GM12873 (cell line): ENCODE measurements around the gene CCL16.
A peak's percentile ranks its signal among the peaks of the same experiment; 100 is the strongest.

Experiments
- CTCF ChIP-seq: IDR thresholded peaks from 2 replicates; pipeline ENCODE4 v1.5.1; 2012; ENCODE audit warnings: low read depth, mild to moderate bottlenecking, moderate library complexity, low read length, control low read depth; ENCODE audit not compliant: insufficient read depth; ENCODE audit errors: missing control alignments

Gene CCL16

GRCh38 chr17:35972066-35972465 is 9.2 kb downstream of the CCL16 start:
- no peak for TF ChIP-seq CTCF

- peak; percentile 85 for TF ChIP-seq CTCF
Measured at GRCh38 chr17:35969558-35970380, 11.5 kb downstream of the CCL16 start.

- no peak for TF ChIP-seq CTCF
Measured at GRCh38 chr17:35968520-35969054, 12.7 kb downstream of the CCL16 start.

- no peak for TF ChIP-seq CTCF
Measured at GRCh38 chr17:35965272-35965671, 16.0 kb downstream of the CCL16 start.

- no peak for TF ChIP-seq CTCF
Measured at GRCh38 chr17:35963663-35964062, 17.6 kb downstream of the CCL16 start.

GRCh38 chr17:35953720-35954119 is 27.6 kb downstream of the CCL16 start:
- no peak for TF ChIP-seq CTCF

- no peak for TF ChIP-seq CTCF
Measured at GRCh38 chr17:35949401-35949800, 31.9 kb downstream of the CCL16 start.
